ENCODE results near the gene PSMB3.

GRCh38 chr17:38709864-38710603, 42.5 kb upstream of the PSMB3 start:
- TF ChIP-seq POLR2A (IDR thresholded peaks at IDR 0.05) (no peak), CTCF (IDR thresholded peaks at IDR 0.05) (no peak)
